ENCODE results near the gene PTPRN2.

The PTPRN2 gene

GRCh38 chr7:158063850-158064610, 523.6 kb downstream of the PTPRN2 start:
- DNase-seq (ENCODE audit: low spot score) = no peak
- no peak overlapping the region for H2AFZ ChIP-seq (ENCODE audit: low read length)
- peaks cover 2% of the 10 kb centered on the region for H3K79me1 ChIP-seq (ENCODE audit: low read depth, low read length)
- H3K4me3 ChIP-seq (ENCODE audit: low read length in 2 of 2) = no peak overlapping the region
- H2BK5ac ChIP-seq (ENCODE audit: low read length) = no peak overlapping the region
- H3K4me1 ChIP-seq (ENCODE audit: control insufficient read depth in 2 of 2, insufficient read depth in 1 of 2, low read depth in 1 of 2, low read length in 2 of 2) = peaks cover 0 to 3% of the 10 kb centered on the region in 2 donors
- no peak overlapping the region for H3K23ac ChIP-seq (ENCODE audit: low read depth, low read length, poor library complexity)
- H3K4me2 ChIP-seq (ENCODE audit: insufficient read depth, low read length, poor library complexity, severe bottlenecking) = no peak overlapping the region
- H3K36me3 ChIP-seq (replicated peaks in 1 of 2; ENCODE audit: control insufficient read depth in 2 of 2, insufficient read depth in 2 of 2, low read length in 2 of 2) = no peaks in the 10 kb centered on the region
- H2AK5ac ChIP-seq (ENCODE audit: low read depth, low read length) = no peak overlapping the region
- peak overlapping the region; percentile 42 for H3K14ac ChIP-seq (ENCODE audit: low read length)
- H3K18ac ChIP-seq (ENCODE audit: low read length) = peak overlapping the region; percentile 48
- no peak overlapping the region for H2BK120ac ChIP-seq (ENCODE audit: low read depth, low read length)
- H3K9me3 ChIP-seq (replicated peaks in 1 of 2; ENCODE audit: control insufficient read depth in 2 of 2, insufficient read depth in 1 of 2, low read depth in 1 of 2, low read length in 2 of 2) = peaks cover 5 to 16% of the 10 kb centered on the region in 2 donors
- no peak overlapping the region for H2BK15ac ChIP-seq (ENCODE audit: low read length)
- H4K8ac ChIP-seq (ENCODE audit: low read depth, low read length) = no peak overlapping the region
- no peak overlapping the region for H3K27ac ChIP-seq (replicated peaks; ENCODE audit: low read length)
- H3K9ac ChIP-seq (ENCODE audit: low read depth, low read length, poor library complexity) = no peak overlapping the region
- peaks cover 0 to 15% (median 0%) of the 10 kb centered on the region in 3 experiments for H3K27me3 ChIP-seq (ENCODE audit: control insufficient read depth in 3 of 3, insufficient read depth in 3 of 3, low read depth in 1 of 3, low read length in 3 of 3)
- WGBS, 2 donors (ENCODE audit: extremely low coverage in 2 of 2, insufficient read length in 2 of 2, insufficient replicate concordance in 1 of 2) = no CpG with 5 or more reads among the region's 17 CpGs
- no peak overlapping the region for H3K4ac ChIP-seq (ENCODE audit: low read length)
- H2BK12ac ChIP-seq (ENCODE audit: low read length) = no peak overlapping the region
- H4K91ac ChIP-seq (ENCODE audit: low read depth, low read length, poor library complexity) = no peak overlapping the region

GRCh38 chr7:158062661-158063060, 525.0 kb downstream of the PTPRN2 start:
- peaks cover 5 to 15% of the 10 kb centered on the region in 2 donors for H3K9me3 ChIP-seq (replicated peaks in 1 of 2; ENCODE audit: control insufficient read depth in 2 of 2, insufficient read depth in 1 of 2, low read depth in 1 of 2, low read length in 2 of 2)
- no peak overlapping the region for H3K4ac ChIP-seq (ENCODE audit: low read length)
- H2BK12ac ChIP-seq (ENCODE audit: low read length) = no peak overlapping the region
- peak overlapping the region; percentile 48 for H3K18ac ChIP-seq (ENCODE audit: low read length)
- H3K27me3 ChIP-seq (ENCODE audit: control insufficient read depth in 3 of 3, insufficient read depth in 3 of 3, low read depth in 1 of 3, low read length in 3 of 3) = peaks cover 0 to 15% (median 0%) of the 10 kb centered on the region in 3 experiments
- H2AK5ac ChIP-seq (ENCODE audit: low read depth, low read length) = no peak overlapping the region
- no peak overlapping the region for H2BK15ac ChIP-seq (ENCODE audit: low read length)
- no peak overlapping the region for H2AFZ ChIP-seq (ENCODE audit: low read length)
- DNase-seq (ENCODE audit: low spot score) = no peak
- no peak overlapping the region for H4K8ac ChIP-seq (ENCODE audit: low read depth, low read length)
- H3K14ac ChIP-seq (ENCODE audit: low read length) = no peak overlapping the region
- H4K91ac ChIP-seq (ENCODE audit: low read depth, low read length, poor library complexity) = no peak overlapping the region
- no peak overlapping the region for H3K27ac ChIP-seq (replicated peaks; ENCODE audit: low read length)
- no peak overlapping the region for H2BK120ac ChIP-seq (ENCODE audit: low read depth, low read length)
- no CpG with 5 or more reads among the region's 20 CpGs for WGBS, 2 donors (ENCODE audit: extremely low coverage in 2 of 2, insufficient read length in 2 of 2, insufficient replicate concordance in 1 of 2)
- H3K79me1 ChIP-seq (ENCODE audit: low read depth, low read length) = peaks cover 2% of the 10 kb centered on the region
- no peak overlapping the region for H3K9ac ChIP-seq (ENCODE audit: low read depth, low read length, poor library complexity)
- peak overlapping the region in 1 of 2 donors; percentile 39 for H3K4me3 ChIP-seq (ENCODE audit: low read length in 2 of 2)
- no peak overlapping the region for H3K23ac ChIP-seq (ENCODE audit: low read depth, low read length, poor library complexity)
- no peak overlapping the region for H3K4me2 ChIP-seq (ENCODE audit: insufficient read depth, low read length, poor library complexity, severe bottlenecking)
- peaks cover 0 to 1% of the 10 kb centered on the region in 2 donors for H3K4me1 ChIP-seq (ENCODE audit: control insufficient read depth in 2 of 2, insufficient read depth in 1 of 2, low read depth in 1 of 2, low read length in 2 of 2)
- H3K36me3 ChIP-seq (replicated peaks in 1 of 2; ENCODE audit: control insufficient read depth in 2 of 2, insufficient read depth in 2 of 2, low read length in 2 of 2) = no peaks in the 10 kb centered on the region
- no peak overlapping the region for H2BK5ac ChIP-seq (ENCODE audit: low read length)

- no peak overlapping the region for H2AK5ac ChIP-seq (ENCODE audit: low read depth, low read length)
- H2BK12ac ChIP-seq (ENCODE audit: low read length) = no peak overlapping the region
These were observed 525.6 kb downstream of the PTPRN2 start for GRCh38 chr7:158061884-158062656.

More at GRCh38 chr7:158061884-158062656, 525.6 kb downstream of the PTPRN2 start:
- H4K8ac ChIP-seq (ENCODE audit: low read depth, low read length) = no peak overlapping the region
- no peak overlapping the region for H2BK120ac ChIP-seq (ENCODE audit: low read depth, low read length)
- H3K27ac ChIP-seq (replicated peaks; ENCODE audit: low read length) = no peak overlapping the region
- H3K18ac ChIP-seq (ENCODE audit: low read length) = no peak overlapping the region
- WGBS, 2 donors (ENCODE audit: extremely low coverage in 2 of 2, insufficient read length in 2 of 2, insufficient replicate concordance in 1 of 2) = no CpG with 5 or more reads among the region's 24 CpGs
- no peak overlapping the region for H3K4ac ChIP-seq (ENCODE audit: low read length)
- no peak overlapping the region for H2AFZ ChIP-seq (ENCODE audit: low read length)
- H3K9ac ChIP-seq (ENCODE audit: low read depth, low read length, poor library complexity) = no peak overlapping the region
- H3K14ac ChIP-seq (ENCODE audit: low read length) = peak overlapping the region; percentile 40
- no peak for DNase-seq (ENCODE audit: low spot score)
- no peak overlapping the region for H3K4me2 ChIP-seq (ENCODE audit: insufficient read depth, low read length, poor library complexity, severe bottlenecking)
- peaks cover 0 to 1% of the 10 kb centered on the region in 2 donors for H3K4me1 ChIP-seq (ENCODE audit: control insufficient read depth in 2 of 2, insufficient read depth in 1 of 2, low read depth in 1 of 2, low read length in 2 of 2)
- H3K27me3 ChIP-seq (ENCODE audit: control insufficient read depth in 3 of 3, insufficient read depth in 3 of 3, low read depth in 1 of 3, low read length in 3 of 3) = peaks cover 0 to 10% (median 0%) of the 10 kb centered on the region in 3 experiments
- H2BK15ac ChIP-seq (ENCODE audit: low read length) = no peak overlapping the region
- no peaks in the 10 kb centered on the region for H3K36me3 ChIP-seq (replicated peaks in 1 of 2; ENCODE audit: control insufficient read depth in 2 of 2, insufficient read depth in 2 of 2, low read length in 2 of 2)
- peak overlapping the region in 1 of 2 donors; percentile 27 for H3K4me3 ChIP-seq (ENCODE audit: low read length in 2 of 2)
- peaks cover 2% of the 10 kb centered on the region for H3K79me1 ChIP-seq (ENCODE audit: low read depth, low read length)
- peaks cover 5 to 15% of the 10 kb centered on the region in 2 donors for H3K9me3 ChIP-seq (replicated peaks in 1 of 2; ENCODE audit: control insufficient read depth in 2 of 2, insufficient read depth in 1 of 2, low read depth in 1 of 2, low read length in 2 of 2)
- H3K23ac ChIP-seq (ENCODE audit: low read depth, low read length, poor library complexity) = no peak overlapping the region
- no peak overlapping the region for H2BK5ac ChIP-seq (ENCODE audit: low read length)
- H4K91ac ChIP-seq (ENCODE audit: low read depth, low read length, poor library complexity) = no peak overlapping the region
